Measurements from ENCODE around the gene IQSEC1.

The IQSEC1 gene

GRCh38 chr3:13073326-13074005 lies at the start of gene IQSEC1:
IQSEC1 (minus strand) TSS chr3:13073429; CDS start chr3:13073014, 415 bp downstream.
- no peak for DNase-seq

- no peak for DNase-seq
Measured at GRCh38 chr3:13122081-13123012, 49.1 kb upstream of the IQSEC1 start.

- no peak for DNase-seq
Measured at GRCh38 chr3:13121553-13122001, 48.3 kb upstream of the IQSEC1 start.

- no peak for DNase-seq
Measured at GRCh38 chr3:13120928-13121552, 47.8 kb upstream of the IQSEC1 start.

GRCh38 chr3:13120289-13120927 lies 47.2 kb upstream of the IQSEC1 start:
- DNase-seq = no peak

GRCh38 chr3:13119471-13120220 lies 46.4 kb upstream of the IQSEC1 start:
- no peak for DNase-seq

- DNase-seq = no peak
Measured at GRCh38 chr3:13116426-13116825, 43.2 kb upstream of the IQSEC1 start.

- no peak for DNase-seq
Measured at GRCh38 chr3:13115991-13116390, 42.8 kb upstream of the IQSEC1 start.

GRCh38 chr3:13115576-13115910 lies 42.3 kb upstream of the IQSEC1 start:
- DNase-seq = no peak

GRCh38 chr3:13114811-13115575 lies 41.8 kb upstream of the IQSEC1 start:
- DNase-seq = no peak

- DNase-seq = no peak
Measured at GRCh38 chr3:13113346-13114330, 40.4 kb upstream of the IQSEC1 start.

GRCh38 chr3:13112521-13113345 lies 39.5 kb upstream of the IQSEC1 start:
- no peak for DNase-seq

GRCh38 chr3:13111873-13112520 lies 38.8 kb upstream of the IQSEC1 start:
- DNase-seq = peak; percentile 32

GRCh38 chr3:13111173-13111872 lies 38.1 kb upstream of the IQSEC1 start:
- DNase-seq = no peak

- DNase-seq = peak; percentile 30
Measured at GRCh38 chr3:13110678-13111116, 37.5 kb upstream of the IQSEC1 start.

- no peak for DNase-seq
Measured at GRCh38 chr3:13109516-13109915, 36.3 kb upstream of the IQSEC1 start.

GRCh38 chr3:13108861-13109260 lies 35.6 kb upstream of the IQSEC1 start:
- no peak for DNase-seq

GRCh38 chr3:13107661-13108060 lies 34.4 kb upstream of the IQSEC1 start:
- no peak for DNase-seq

Measured in NCI-H510A treated with DMSO at 0.1 percent for 48 hours (cell line).